ENCODE data around the gene ANGEL1.

ANGEL1 gene

GRCh38 chr14:76778546-76779215 lies 34.0 kb downstream of the ANGEL1 start:
- no peak for DNase-seq

- no peak for DNase-seq
Observed at GRCh38 chr14:76777721-76778120, 35.0 kb downstream of the ANGEL1 start.

- DNase-seq = no peak
Observed at GRCh38 chr14:76776428-76777251, 36.0 kb downstream of the ANGEL1 start.

- DNase-seq = no peak
Observed at GRCh38 chr14:76775695-76776427, 36.8 kb downstream of the ANGEL1 start.

- no peak for DNase-seq
Observed at GRCh38 chr14:76774821-76775694, 37.6 kb downstream of the ANGEL1 start.

- DNase-seq = no peak
Observed at GRCh38 chr14:76773956-76774820, 38.5 kb downstream of the ANGEL1 start.

- DNase-seq = peak; percentile 22 to 76
Observed at GRCh38 chr14:76773188-76773885, 39.3 kb downstream of the ANGEL1 start.

- peak in 1 of 2 donors; percentile 9 for DNase-seq
Observed at GRCh38 chr14:76772300-76773187, 40.1 kb downstream of the ANGEL1 start.

- DNase-seq = no peak
Observed at GRCh38 chr14:76771437-76771980, 41.2 kb downstream of the ANGEL1 start.

- no peak for DNase-seq
Observed at GRCh38 chr14:76770521-76771436, 41.9 kb downstream of the ANGEL1 start.

GRCh38 chr14:76769636-76770292 lies 42.9 kb downstream of the ANGEL1 start:
- no peak for DNase-seq

GRCh38 chr14:76768671-76769500 lies 43.8 kb downstream of the ANGEL1 start:
- DNase-seq = no peak

- DNase-seq = peak; percentile 86 to 91
Observed at GRCh38 chr14:76767681-76768656, 44.7 kb downstream of the ANGEL1 start.

GRCh38 chr14:76765461-76765931 lies 47.2 kb downstream of the ANGEL1 start:
- DNase-seq = no peak

Measured in CD4-positive, alpha-beta T cell treated with Interleukin-1 beta for 1 hour (primary cell).